HUES64 (cell line): ENCODE measurements around the gene ATXN1.
A peak's percentile ranks its signal among the peaks of the same experiment; 100 is the strongest.
"Not testable (repeated sequence)": the region's sequence is repeated elsewhere in the genome, so short reads cannot be mapped to it uniquely, and the experiment has no call there.

Experiments
- H3K27ac ChIP-seq: 2 replicates; pipeline ENCODE4 v1.7.0; 2013; ENCODE audit warnings: low read depth, low read length, inconsistent platforms
- H3K27me3 ChIP-seq: 2 replicates; pipeline ENCODE4 v1.6.1; 2013; ENCODE audit warnings: mild to moderate bottlenecking, low read length; ENCODE audit not compliant: insufficient read depth
- H3K36me3 ChIP-seq: 2 replicates; pipeline ENCODE4 v1.6.1; 2013; ENCODE audit warnings: mild to moderate bottlenecking, low read length; ENCODE audit not compliant: insufficient read depth
- H3K4me1 ChIP-seq: 2 replicates; pipeline ENCODE4 v1.6.1; 2013; ENCODE audit warnings: mild to moderate bottlenecking, low read length, moderate library complexity; ENCODE audit not compliant: insufficient read depth
- H3K4me3 ChIP-seq: 2 replicates; pipeline ENCODE4 v1.5.1; 2013; ENCODE audit warnings: mild to moderate bottlenecking, low read length, moderate library complexity
- H3K9ac ChIP-seq: 2 replicates; pipeline ENCODE4 v1.6.1; 2013; ENCODE audit warnings: mild to moderate bottlenecking, low read depth, low read length
- H3K9me3 ChIP-seq: 2 replicates; pipeline ENCODE4 v1.6.1; 2013; ENCODE audit warnings: low read depth, low read length; ENCODE audit not compliant: insufficient read depth
- WGBS: fragments of 150-250, 120-280 bp; methylation state at CpG from one replicate; pipeline ENCODE4 v1.1.7; 2013; ENCODE audit warnings: missing lambda C conversion rate; 5-methylcytosine and 5-hydroxymethylcytosine counted together

Gene ATXN1

DNA sequence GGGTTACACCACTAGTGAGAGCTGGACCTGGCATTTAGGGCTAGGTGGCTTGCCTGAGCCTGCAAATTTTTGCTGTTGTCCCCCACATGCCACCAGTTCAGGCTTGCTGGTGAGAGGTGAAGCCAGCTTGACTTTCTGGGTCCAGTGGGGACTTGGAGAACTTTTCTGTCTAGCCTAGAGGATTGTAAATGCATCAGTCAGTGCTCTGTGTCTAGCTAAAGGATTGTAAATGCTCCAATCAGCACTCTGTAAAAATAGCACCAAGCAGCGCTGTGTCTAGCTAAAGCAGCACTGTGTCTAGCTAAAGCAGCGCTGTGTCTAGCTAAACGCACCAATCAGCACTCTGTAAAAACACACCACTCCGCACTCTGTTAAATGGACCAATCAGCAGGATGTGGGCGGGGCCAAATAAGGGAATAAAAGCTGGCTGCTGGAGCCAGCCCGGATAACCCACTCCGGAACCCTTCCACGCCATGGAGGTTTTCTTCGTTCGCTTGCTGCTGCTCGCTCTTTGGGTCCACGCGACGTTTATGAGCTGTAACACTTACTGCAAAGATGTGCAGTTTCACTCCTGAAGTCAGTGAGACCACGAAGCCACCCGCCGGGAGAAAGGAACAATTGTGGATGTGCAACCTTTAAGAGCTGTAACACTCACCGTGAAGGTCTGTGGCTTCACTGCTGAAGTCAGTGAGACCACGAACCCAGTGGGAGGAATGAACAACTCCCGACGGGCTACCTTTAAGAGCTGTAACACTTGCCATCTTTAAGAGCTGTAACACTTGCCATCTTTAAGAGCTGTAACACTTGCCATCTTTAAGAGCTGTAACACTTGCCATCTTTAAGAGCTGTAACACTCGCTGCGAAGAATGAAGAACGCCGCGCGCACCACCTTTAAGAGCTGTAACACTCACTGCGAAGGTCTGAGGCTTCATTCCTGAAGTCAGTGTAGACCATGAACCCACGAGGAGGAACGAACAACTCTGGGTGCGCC lies 495.6 kb downstream of the ATXN1 start:
- Histone ChIP-seq H3K9ac (no peak overlapping the region), H3K4me3 (no peak overlapping the region), H3K27ac (no peak overlapping the region), H3K9me3 (no peaks in the 10 kb centered on the region), H3K36me3 (no peaks in the 10 kb centered on the region), H3K4me1 (no peaks in the 10 kb centered on the region), H3K27me3 (no peaks in the 10 kb centered on the region)
- 96% methylated on average over 31 of the region's 31 CpGs for WGBS

- WGBS, result 47% methylated on average over 2 of the region's 2 CpGs
- Histone ChIP-seq H3K27ac (no peak overlapping the region), H3K4me3 (no peak overlapping the region), H3K36me3 (no peaks in the 10 kb centered on the region), H3K27me3 (no peaks in the 10 kb centered on the region), H3K9me3 (no peaks in the 10 kb centered on the region), H3K4me1 (no peaks in the 10 kb centered on the region), H3K9ac (no peak overlapping the region)
Measured at GRCh38 chr6:16264785-16265184, 496.5 kb downstream of the ATXN1 start.

DNA sequence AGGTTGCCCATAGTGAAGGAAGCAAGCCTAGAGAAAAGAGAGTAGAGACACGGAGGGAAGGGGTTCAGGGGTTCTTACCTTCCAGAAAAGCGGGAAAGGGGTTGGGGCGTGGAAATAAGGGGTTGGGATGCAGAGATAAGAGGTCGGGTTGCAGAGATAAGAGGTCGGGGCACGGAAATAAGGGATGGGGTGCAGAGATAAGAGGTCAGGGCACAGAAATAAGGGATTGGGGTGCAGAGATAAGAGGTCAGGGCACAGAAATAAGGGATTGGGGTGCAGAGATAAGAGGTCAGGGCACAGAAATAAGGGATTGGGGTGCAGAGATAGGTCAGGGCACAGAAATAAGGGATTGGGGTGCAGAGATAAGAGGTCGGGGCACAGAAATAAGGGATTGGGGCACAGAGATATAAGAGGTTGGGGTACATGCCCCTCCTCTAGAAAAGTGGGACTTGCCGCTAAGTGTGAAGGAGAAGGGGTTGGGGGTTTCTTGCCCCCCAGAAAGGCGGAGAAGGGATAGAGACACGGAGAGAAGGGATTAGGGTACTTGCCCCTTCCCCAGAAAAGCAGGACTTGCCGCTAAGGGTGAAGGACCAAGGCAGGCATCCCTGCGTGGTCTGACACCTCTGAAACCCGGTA lies 497.7 kb downstream of the ATXN1 start:
- not testable (repeated sequence) for H3K27ac ChIP-seq, H3K9ac ChIP-seq, H3K9me3 ChIP-seq, H3K36me3 ChIP-seq, H3K4me1 ChIP-seq, H3K27me3 ChIP-seq
- 0 out of 2 replicates have a peak overlapping the region, but pooled peaks have one; percentile 2 for H3K4me3 ChIP-seq
- 66% methylated on average over 13 of the region's 13 CpGs for WGBS

DNA sequence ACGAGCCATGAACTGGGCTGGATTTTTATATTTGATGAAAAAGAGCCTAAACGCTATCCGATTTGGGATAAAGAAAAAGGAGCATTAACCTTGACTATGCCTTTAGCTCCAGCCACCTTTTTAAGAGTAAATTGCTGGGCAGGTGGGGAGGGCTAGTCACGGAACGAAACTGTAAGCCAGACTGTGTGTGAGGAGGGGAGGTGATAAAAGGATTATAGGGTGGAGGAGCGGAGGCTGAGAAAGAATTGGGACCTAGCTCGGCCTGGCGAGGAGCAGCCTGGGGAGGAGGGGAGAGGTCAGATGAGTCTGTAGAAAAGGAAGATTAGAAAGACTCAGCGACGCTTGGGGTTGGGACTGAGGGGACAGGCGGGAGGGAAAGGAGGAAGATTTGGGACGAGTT lies 498.5 kb downstream of the ATXN1 start:
- not testable (repeated sequence) for H3K4me3 ChIP-seq, H3K36me3 ChIP-seq, H3K4me1 ChIP-seq, H3K9ac ChIP-seq, H3K27ac ChIP-seq, H3K9me3 ChIP-seq, H3K27me3 ChIP-seq
- WGBS, result 36% methylated on average over 9 of the region's 12 CpGs

DNA sequence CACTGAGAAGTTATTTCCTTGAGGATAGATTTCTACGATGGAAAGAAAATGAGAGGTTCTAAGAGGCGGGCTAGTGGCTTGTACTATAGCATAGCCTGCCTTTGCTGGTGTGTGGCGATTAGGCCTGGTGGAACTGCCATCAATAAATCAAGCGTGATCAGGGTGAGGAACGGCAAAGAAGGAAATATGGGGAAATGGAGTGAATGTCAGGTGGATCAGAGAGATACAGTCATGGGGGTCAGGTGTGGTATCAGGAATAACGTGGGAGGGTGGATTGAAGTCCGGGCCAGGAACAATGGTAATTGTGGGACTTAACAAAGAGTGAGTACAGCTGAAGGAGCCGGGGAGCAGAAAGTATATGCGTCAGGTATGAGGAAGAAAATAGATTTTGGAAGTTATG lies 500.7 kb downstream of the ATXN1 start:
- H3K27me3 ChIP-seq, H3K36me3 ChIP-seq, H3K4me1 ChIP-seq, H3K4me3 ChIP-seq, H3K9ac ChIP-seq, H3K27ac ChIP-seq, H3K9me3 ChIP-seq: not testable (repeated sequence)
- WGBS, result 81% methylated on average over 9 of the region's 9 CpGs

- H3K27me3 ChIP-seq, H3K36me3 ChIP-seq, H3K4me1 ChIP-seq, H3K27ac ChIP-seq, H3K9ac ChIP-seq, H3K9me3 ChIP-seq, H3K4me3 ChIP-seq: not testable (repeated sequence)
- WGBS, result 78% methylated on average over 2 of the region's 3 CpGs
Measured at GRCh38 chr6:16259604-16260003, 501.7 kb downstream of the ATXN1 start.

- Histone ChIP-seq H3K27me3 (no peaks in the 10 kb centered on the region), H3K27ac (no peak overlapping the region; the same call in 1 of the 2 replicates), H3K9ac (no peak overlapping the region), H3K4me3 (no peak overlapping the region), H3K4me1 (peaks cover 7% of the 10 kb centered on the region; the same call in 1 of the 2 replicates), H3K9me3 (no peaks in the 10 kb centered on the region), H3K36me3 (no peaks in the 10 kb centered on the region)
- WGBS, result 75% methylated on average over 6 of the region's 6 CpGs
Measured at GRCh38 chr6:16258709-16259075, 502.6 kb downstream of the ATXN1 start.

GRCh38 chr6:16257999-16258708 lies 503.1 kb downstream of the ATXN1 start:
- H3K27ac ChIP-seq, result no peak overlapping the region; the same call in 1 of the 2 replicates
- no peaks in the 10 kb centered on the region for H3K27me3 ChIP-seq
- H3K36me3 ChIP-seq, result no peaks in the 10 kb centered on the region
- 54% methylated on average over 7 of the region's 7 CpGs for WGBS
- no peak overlapping the region for H3K4me3 ChIP-seq
- H3K9ac ChIP-seq, result no peak overlapping the region
- H3K9me3 ChIP-seq, result no peaks in the 10 kb centered on the region
- H3K4me1 ChIP-seq, result peaks cover 7% of the 10 kb centered on the region; the same call in 1 of the 2 replicates

GRCh38 chr6:16256781-16257180 lies 504.5 kb downstream of the ATXN1 start:
- Histone ChIP-seq H3K9me3 (no peaks in the 10 kb centered on the region), H3K27me3 (no peaks in the 10 kb centered on the region), H3K27ac (no peak overlapping the region), H3K9ac (no peak overlapping the region), H3K4me1 (peaks cover 7% of the 10 kb centered on the region; the same call in 1 of the 2 replicates), H3K36me3 (no peaks in the 10 kb centered on the region), H3K4me3 (no peak overlapping the region)
- 91% methylated on average over 2 of the region's 2 CpGs for WGBS

- no peak overlapping the region for H3K9ac ChIP-seq
- no peaks in the 10 kb centered on the region for H3K27me3 ChIP-seq
- H3K4me3 ChIP-seq, result no peak overlapping the region
- no peaks in the 10 kb centered on the region for H3K36me3 ChIP-seq
- H3K4me1 ChIP-seq, result peaks cover 14% of the 10 kb centered on the region; the same call in 1 of the 2 replicates
- H3K9me3 ChIP-seq, result no peaks in the 10 kb centered on the region
- no peak overlapping the region for H3K27ac ChIP-seq
- WGBS, result 93% methylated on average over 7 of the region's 9 CpGs
Measured at GRCh38 chr6:16254535-16254934, 506.7 kb downstream of the ATXN1 start.
